ENCODE results near the gene RBM33.

DNA sequence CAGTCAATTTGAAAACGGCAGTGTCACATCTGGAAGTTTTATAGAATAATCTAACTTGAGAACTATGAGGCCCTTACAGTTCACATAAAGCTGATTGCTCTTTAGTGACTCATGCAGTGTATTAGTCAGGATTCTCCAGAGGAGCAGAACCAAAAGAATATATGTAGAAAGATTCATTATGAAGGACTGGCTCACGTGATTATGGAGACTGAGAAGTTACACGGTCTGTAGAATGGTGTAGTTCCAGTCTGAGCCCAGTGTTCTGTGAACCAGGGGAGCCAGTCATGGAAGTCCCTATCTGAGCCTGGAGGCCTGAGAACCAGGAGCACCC, 21.5 kb downstream of the RBM33 start:
- TF ChIP-seq, protein P1, sequence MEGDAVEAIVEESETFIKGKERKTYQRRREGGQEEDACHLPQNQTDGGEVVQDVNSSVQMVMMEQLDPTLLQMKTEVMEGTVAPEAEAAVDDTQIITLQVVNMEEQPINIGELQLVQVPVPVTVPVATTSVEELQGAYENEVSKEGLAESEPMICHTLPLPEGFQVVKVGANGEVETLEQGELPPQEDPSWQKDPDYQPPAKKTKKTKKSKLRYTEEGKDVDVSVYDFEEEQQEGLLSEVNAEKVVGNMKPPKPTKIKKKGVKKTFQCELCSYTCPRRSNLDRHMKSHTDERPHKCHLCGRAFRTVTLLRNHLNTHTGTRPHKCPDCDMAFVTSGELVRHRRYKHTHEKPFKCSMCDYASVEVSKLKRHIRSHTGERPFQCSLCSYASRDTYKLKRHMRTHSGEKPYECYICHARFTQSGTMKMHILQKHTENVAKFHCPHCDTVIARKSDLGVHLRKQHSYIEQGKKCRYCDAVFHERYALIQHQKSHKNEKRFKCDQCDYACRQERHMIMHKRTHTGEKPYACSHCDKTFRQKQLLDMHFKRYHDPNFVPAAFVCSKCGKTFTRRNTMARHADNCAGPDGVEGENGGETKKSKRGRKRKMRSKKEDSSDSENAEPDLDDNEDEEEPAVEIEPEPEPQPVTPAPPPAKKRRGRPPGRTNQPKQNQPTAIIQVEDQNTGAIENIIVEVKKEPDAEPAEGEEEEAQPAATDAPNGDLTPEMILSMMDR (conservative IDR thresholded peaks at IDR 0.05), result no peak
- no peak for TF ChIP-seq ZFX (IDR thresholded peaks at IDR 0.05)

Measured in C4-2B (cell line).